GM19328 (cell line): ENCODE results near the gene PLCG2.
"Not testable (repeated sequence)": the region's sequence is repeated elsewhere in the genome, so short reads cannot be mapped to it uniquely, and the experiment has no call there.

ENCODE experiments used
- ATAC-seq: cut with Tn5 transposase; IDR thresholded peaks from one replicate; pipeline ENCODE4 v1.9.1; 2021; ENCODE audit warnings: mild to moderate bottlenecking, moderate library complexity; ENCODE audit not compliant: unreplicated experiment

PLCG2 gene

GRCh38 chr16:81752876-81753227, 26.2 kb upstream of the PLCG2 start:
- ATAC-seq: no peak

GRCh38 chr16:81754858-81755257, 24.2 kb upstream of the PLCG2 start:
- no peak for ATAC-seq

GRCh38 chr16:81755915-81756614, 23.0 kb upstream of the PLCG2 start:
- no peak for ATAC-seq

GRCh38 chr16:81756615-81757356, 22.3 kb upstream of the PLCG2 start:
- ATAC-seq: no peak

GRCh38 chr16:81758376-81758775, 20.7 kb upstream of the PLCG2 start:
- ATAC-seq: no peak

GRCh38 chr16:81762322-81762721, 16.8 kb upstream of the PLCG2 start:
- not testable (repeated sequence) for ATAC-seq

GRCh38 chr16:81765111-81765919, 13.8 kb upstream of the PLCG2 start:
- no peak for ATAC-seq

- no peak for ATAC-seq
These were observed 13.1 kb upstream of the PLCG2 start for GRCh38 chr16:81765969-81766368.

- no peak for ATAC-seq
These were observed 11.0 kb upstream of the PLCG2 start for GRCh38 chr16:81767987-81768592.

DNA sequence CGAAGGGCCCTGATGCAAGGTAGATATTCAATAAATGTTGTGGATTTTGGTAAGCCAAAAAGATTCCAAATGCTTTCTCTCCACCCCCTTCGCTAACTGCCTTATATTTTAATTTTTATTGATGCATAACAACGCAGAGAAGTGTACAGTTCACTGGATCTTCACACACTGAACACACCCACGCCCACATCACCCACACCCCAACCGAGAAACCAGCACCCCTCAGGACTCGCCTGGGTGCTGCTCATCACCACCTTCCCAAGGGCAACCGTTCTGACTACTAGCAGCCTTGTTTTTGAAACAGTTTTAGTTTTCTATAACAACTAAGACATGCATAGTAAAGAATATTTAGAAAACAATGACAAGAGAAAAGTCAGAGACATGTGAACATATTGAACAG, 9.1 kb upstream of the PLCG2 start:
- no peak for ATAC-seq

- no peak for ATAC-seq
These were observed 4.7 kb upstream of the PLCG2 start for GRCh38 chr16:81774348-81774747.

- no peak for ATAC-seq
These were observed 3.5 kb upstream of the PLCG2 start for GRCh38 chr16:81775570-81775969.

DNA sequence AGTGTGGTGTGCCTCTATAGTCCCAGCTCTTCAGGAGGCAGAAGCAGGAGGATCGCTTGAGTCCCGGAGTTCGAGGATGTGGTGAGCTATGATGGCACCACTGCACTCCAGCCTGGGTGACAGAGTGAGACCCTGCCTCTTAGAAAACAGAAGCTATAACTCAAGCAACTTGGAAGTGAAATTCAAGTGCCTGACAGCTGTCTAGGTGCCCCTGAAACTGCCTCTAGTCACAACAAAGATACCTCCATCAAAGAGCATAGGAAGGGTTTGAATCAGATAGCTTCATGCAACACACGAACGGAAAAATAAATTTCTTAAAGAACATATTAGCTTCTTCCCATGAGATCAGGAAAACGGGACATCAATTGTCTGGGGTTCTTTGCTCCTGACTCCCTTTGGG, 860 bp upstream of the PLCG2 start:
- ATAC-seq: no peak

DNA sequence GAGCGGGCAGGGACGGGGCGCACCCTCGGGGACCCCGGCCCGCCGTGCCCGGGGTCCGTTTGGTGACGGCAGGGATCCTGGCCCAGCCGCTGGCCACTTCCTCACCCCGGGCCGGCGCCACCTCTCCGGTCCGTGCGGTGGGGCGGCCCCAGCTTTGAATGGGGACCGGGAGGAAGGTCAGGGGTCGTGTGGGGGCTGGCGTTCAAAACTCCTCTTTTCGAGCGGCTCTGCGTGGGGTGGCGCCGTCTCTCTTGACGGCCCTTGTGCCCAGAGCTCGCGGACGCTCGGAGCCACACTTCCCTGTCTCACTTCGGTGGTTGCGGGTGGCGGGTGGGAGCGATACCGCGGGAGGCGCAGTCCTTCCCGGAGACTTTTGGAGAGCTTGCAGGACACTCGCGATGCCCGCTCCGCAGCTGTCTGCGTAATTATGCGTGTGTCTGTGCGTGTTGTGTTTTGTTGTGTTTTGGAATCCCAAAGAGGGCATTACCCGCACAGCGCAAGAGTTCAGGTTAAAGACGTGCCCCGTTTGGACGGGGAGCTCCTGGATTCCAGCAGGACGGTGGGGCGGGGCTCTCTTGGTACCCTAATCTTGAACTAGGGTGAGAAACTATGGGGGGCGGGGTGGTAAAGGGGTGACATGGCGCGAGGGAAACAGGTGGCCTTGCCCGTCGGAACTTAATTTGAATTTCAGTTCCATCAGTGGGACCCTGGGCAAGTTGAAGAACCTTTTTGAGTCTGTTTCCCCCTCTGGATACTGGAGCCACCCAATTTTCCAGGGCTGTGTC, 637 bp downstream of the PLCG2 start:
- ATAC-seq: peak; percentile 15

DNA sequence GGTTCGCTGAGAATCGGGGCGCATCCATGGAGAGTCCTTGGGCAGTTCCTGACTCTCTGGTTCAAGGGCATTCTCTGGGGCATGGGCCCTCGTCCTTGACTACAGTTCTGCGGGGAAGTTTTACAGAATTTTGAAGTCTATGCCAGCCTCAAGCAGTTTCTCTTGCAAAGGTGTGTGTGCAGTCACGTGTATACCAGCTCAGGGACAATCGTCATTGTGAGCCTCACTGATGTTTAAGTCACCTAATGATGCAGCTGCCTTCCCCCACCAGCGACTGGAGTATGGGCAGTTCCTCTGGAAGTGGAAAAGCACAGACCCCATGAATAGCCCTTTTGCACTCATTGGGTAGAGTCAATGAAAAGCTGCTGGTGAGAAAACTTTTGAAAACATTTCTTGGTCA, 1.3 kb downstream of the PLCG2 start:
- no peak for ATAC-seq

DNA sequence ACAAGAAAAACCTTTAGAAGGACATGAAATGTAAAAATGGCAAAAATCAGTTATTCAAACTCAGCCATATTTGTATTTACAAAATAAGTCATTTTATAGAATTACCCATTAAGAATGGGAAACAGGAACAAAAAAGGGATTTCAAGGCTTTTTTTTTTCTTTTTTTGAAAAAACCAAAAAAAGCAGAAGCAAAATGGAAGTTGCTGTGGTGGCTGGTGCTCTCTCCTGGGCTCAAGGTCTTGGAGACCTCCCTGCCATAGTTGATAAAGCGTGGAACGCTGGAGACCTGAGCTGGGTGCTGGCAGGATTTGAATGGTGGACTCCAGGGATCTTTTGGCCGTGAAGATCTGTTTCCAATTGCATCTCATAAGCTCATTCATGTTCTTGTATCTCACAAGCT, 3.1 kb downstream of the PLCG2 start:
- no peak for ATAC-seq

GRCh38 chr16:81784072-81784795, 5.1 kb downstream of the PLCG2 start:
- no peak for ATAC-seq

DNA sequence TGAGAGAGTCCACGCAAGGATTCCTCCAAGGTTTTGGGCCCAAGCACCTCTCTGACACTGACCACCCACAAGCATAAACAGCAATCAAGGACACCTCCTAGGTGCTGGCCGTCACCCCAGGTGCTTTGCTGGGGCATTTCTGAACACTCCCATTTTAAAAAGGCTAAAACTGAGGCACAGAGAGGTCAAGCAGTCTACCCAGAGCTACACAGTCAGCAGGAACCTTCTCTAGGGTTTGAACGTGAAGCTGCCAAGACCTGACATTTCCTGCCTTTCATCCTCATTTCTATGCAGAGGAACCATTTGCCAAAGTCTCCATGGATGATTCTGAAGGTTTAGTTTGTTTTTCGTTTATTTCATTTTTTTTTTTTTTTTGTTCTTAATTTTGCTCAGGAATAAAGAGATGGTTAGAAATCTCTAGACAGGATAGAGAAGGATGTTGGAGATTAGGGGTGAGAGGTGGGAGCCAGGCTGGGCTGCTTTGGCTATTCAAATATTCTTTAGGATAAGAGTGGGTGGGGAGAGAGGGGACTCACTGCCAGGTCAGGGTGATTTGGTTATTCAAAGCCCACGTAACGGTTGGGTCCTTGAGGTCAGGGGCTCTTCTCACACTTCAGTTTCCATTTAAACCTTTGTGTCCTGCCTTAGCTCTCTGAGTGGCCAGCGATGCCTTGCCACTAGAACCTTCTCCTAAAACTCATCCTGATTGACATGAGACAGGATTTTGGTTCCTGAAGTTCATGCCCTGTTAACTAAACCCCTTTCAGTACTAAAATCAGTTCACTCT, 6.2 kb downstream of the PLCG2 start:
- no peak for ATAC-seq

DNA sequence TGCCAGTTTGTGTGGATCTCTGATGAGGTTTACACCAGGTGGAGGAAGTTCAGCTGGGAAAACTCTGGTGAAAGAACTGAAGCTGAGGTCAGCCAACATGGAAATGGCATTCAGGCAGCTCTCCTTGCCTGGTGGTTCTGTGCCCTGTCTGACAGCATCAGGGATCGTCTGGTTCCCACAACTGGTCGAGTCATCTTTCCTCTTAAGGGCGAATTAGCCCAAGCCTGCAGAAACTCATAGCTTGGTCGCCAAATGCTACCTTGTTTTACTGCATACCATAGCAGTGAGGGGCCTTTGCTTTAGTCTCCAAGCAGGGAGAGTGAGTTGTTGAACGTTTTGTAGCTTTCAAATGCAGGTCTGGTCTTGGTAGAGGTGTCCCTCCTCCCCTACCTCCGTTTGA, 7.2 kb downstream of the PLCG2 start:
- no peak for ATAC-seq
